ENCODE data around the gene SLC22A12. TPM values are rescaled to one million over a fixed set of nuclear protein-coding genes. Genes with fewer than 3 reads are reported as not detected.

The SLC22A12 gene
- total and polyA plus RNA-seq, 2 of the 8 experiments (the other 6 are each of a cell fraction or from before 2014, with no cell fraction given): not detected

DNA sequence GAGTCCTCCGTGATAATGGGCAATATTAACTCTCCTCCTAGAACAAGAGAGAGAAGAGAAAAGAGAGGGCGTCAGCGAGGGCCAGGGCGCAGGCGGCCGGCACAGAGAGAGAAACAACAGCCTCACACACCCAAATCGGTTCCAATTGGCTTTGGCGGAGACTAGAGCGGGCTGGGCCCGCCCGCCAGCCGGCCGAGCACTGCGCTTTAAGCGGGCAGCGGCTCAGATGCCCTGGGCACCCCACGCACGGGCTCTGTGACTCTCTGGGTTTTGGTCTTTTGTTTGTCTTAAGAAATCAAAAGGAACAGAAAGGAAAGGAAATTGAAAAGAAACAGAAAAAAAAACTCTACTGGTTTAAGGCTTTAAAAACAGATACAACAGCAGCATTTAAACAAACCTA lies 17.0 kb downstream of the SLC22A12 start:
- no peak for FAIRE-seq
- no peak for DNase-seq (ENCODE audit: low read depth in 1 of 2, low spot score in 2 of 2)
- no peak overlapping the region for H2AFZ ChIP-seq (ENCODE audit: low read length)
- H3K4me3 ChIP-seq (ENCODE audit: extremely low read depth in 1 of 4, insufficient read depth in 2 of 4, low read depth in 3 of 4, low read length in 4 of 4): no peak overlapping the region
- no peak overlapping the region for H3K56ac ChIP-seq (replicated peaks; ENCODE audit: insufficient read length, low read depth, low read length)
- CTCF ChIA-PET (ENCODE audit: partially characterized antibody): interaction anchor here (0.6 to 2.6 kb wide), 3 partner anchors 23 to 58 kb away, joined by 3 to 11 read pairs (median 5); no protein-coding TSS in a partner anchor
- H3K14ac ChIP-seq (ENCODE audit: insufficient read length): no peak overlapping the region
- no peak overlapping the region for H4K91ac ChIP-seq (replicated peaks; ENCODE audit: insufficient read length, low read length)
- no peaks in the 10 kb centered on the region for H3K9me3 ChIP-seq (ENCODE audit: insufficient read depth in 2 of 2, low read depth in 1 of 2, low read length in 1 of 2)
- H2AK5ac ChIP-seq (ENCODE audit: low read depth, low read length): no peak overlapping the region
- no peak overlapping the region for H3K4me2 ChIP-seq (ENCODE audit: insufficient read depth in 1 of 2, low read depth in 2 of 2, low read length in 2 of 2)
- peak overlapping the region; percentile 48; the same call in 1 of the 2 replicates for H4K8ac ChIP-seq (ENCODE audit: extremely low read depth, insufficient read depth, low read length)
- H3K23me2 ChIP-seq (ENCODE audit: low read depth, low read length): no peaks in the 10 kb centered on the region
- peaks cover 0 to 2% of the 10 kb centered on the region in 2 experiments for H4K20me1 ChIP-seq (replicated peaks in 1 of 2; ENCODE audit: control insufficient read depth in 1 of 2, insufficient read depth in 2 of 2, low read length in 2 of 2)
- no peak overlapping the region for H4K5ac ChIP-seq (ENCODE audit: insufficient read length, low read depth, low read length)
- POLR2A ChIA-PET (ENCODE audit: partially characterized antibody): no interaction called here
- H3K79me1 ChIP-seq (ENCODE audit: low read depth, low read length): no peaks in the 10 kb centered on the region
- no peaks in the 10 kb centered on the region; a peak in 2 of 7 replicates for H3K27me3 ChIP-seq (replicated peaks in 1 of 4; ENCODE audit: control insufficient read depth in 3 of 4, extremely low read depth in 1 of 4, insufficient read depth in 3 of 4, low read length in 3 of 4)
- H3K18ac ChIP-seq (ENCODE audit: extremely low read depth, low read length): no peak overlapping the region
- no peak overlapping the region for H2BK20ac ChIP-seq (ENCODE audit: low read length)
- H3K4me1 ChIP-seq (replicated peaks in 1 of 4; ENCODE audit: control insufficient read depth in 3 of 4, insufficient read depth in 4 of 4, low read length in 3 of 4): peaks cover 0 to 6% (median 0%) of the 10 kb centered on the region in 4 experiments; a peak in 1 of 7 replicates
- no peak overlapping the region for H2BK12ac ChIP-seq (ENCODE audit: low read depth, low read length)
- H2BK15ac ChIP-seq (ENCODE audit: low read length): no peak overlapping the region
- no peak overlapping the region for H3K9ac ChIP-seq (replicated peaks in 1 of 4; ENCODE audit: extremely low read depth in 1 of 4, low read depth in 3 of 4, low read length in 3 of 4)
- no peak overlapping the region for H2BK120ac ChIP-seq (replicated peaks; ENCODE audit: low read depth, low read length)
- WGBS, 2 experiments (ENCODE audit: extremely low coverage in 1 of 2, insufficient coverage in 1 of 2, insufficient read length in 1 of 2, insufficient replicate concordance in 2 of 2, low coverage in 1 of 2, low lambda C conversion rate in 2 of 2, missing lambda C conversion rate in 1 of 2): 62% methylated on average over 10 of the region's 18 CpGs; no CpG with 5 or more reads in 1 of the 2 experiments
- H3K27ac ChIP-seq (ENCODE audit: low read depth, low read length): no peak overlapping the region
- H3K79me2 ChIP-seq (ENCODE audit: control insufficient read depth in 1 of 2, insufficient read depth in 2 of 2, low read length in 2 of 2): no peaks in the 10 kb centered on the region
- no peak overlapping the region for H3K23ac ChIP-seq (ENCODE audit: insufficient read length)
- H3K36me3 ChIP-seq (ENCODE audit: control insufficient read depth in 2 of 4, insufficient read depth in 4 of 4, low read length in 3 of 4): no peaks in the 10 kb centered on the region
- no peak overlapping the region for H2BK5ac ChIP-seq (ENCODE audit: low read depth, low read length)
- H3K4ac ChIP-seq (replicated peaks; ENCODE audit: insufficient read length, low read depth, low read length): no peak overlapping the region
- no peak for TF ChIP-seq EGR1 (IDR thresholded peaks at IDR 0.05; ENCODE audit: borderline replicate concordance, low read depth, low read length)

Measured in H1 (cell line).